ENCODE measurements around the gene JAZF1. TPM values are rescaled to one million over a fixed set of nuclear protein-coding genes. Genes with fewer than 3 reads are reported as not detected.

Gene JAZF1
- polyA plus RNA-seq, 3 donors, result 12.1 to 18.1 (median 17.2) TPM

DNA sequence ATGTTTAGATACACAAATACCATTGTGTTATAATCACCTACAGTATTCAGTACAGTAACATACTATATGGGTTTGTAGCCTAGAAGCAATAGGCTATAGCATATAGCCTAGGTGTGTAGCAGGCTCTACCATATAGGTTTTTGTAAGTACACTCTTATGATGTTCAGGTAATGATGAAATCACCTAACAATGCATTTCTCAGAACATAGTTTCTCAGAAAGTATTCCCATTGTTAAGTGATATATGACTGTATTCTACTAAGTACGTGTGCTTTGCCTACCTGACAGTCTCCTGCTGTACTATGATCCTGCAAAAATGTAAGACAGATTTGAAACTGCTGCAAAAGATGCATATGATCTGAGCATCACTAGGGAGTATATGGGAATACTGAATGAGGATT lies 137.9 kb downstream of the JAZF1 start:
- Mint-ChIP-seq H3K36me3 (peaks cover 16 to 17% of the 10 kb centered on the region in 2 donors), H3K9me3 (peaks cover 0 to 2% (median 0%) of the 10 kb centered on the region in 7 donors), H3K4me1 (peaks cover 9% of the 10 kb centered on the region), H3K27ac (no peak overlapping the region), H3K27me3 (ENCODE audit: low read depth in 3 of 3) (peaks cover 0 to 3% (median 3%) of the 10 kb centered on the region in 3 donors), H3K4me3 (no peak overlapping the region)
- H2AFZ ChIP-seq (ENCODE audit: insufficient read depth, low read depth, low read length, poor library complexity, severe bottlenecking), result no peak overlapping the region
- peaks cover 91% of the 10 kb centered on the region for H4K20me1 ChIP-seq (ENCODE audit: insufficient read depth, low read length)
- H3K4me3 ChIP-seq (replicated peaks in 1 of 3; ENCODE audit: low read depth in 2 of 3, low read length in 3 of 3), result no peak overlapping the region
- TF ChIP-seq, protein P1, sequence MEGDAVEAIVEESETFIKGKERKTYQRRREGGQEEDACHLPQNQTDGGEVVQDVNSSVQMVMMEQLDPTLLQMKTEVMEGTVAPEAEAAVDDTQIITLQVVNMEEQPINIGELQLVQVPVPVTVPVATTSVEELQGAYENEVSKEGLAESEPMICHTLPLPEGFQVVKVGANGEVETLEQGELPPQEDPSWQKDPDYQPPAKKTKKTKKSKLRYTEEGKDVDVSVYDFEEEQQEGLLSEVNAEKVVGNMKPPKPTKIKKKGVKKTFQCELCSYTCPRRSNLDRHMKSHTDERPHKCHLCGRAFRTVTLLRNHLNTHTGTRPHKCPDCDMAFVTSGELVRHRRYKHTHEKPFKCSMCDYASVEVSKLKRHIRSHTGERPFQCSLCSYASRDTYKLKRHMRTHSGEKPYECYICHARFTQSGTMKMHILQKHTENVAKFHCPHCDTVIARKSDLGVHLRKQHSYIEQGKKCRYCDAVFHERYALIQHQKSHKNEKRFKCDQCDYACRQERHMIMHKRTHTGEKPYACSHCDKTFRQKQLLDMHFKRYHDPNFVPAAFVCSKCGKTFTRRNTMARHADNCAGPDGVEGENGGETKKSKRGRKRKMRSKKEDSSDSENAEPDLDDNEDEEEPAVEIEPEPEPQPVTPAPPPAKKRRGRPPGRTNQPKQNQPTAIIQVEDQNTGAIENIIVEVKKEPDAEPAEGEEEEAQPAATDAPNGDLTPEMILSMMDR (IDR thresholded peaks at IDR 0.05), result no peak
- no peaks in the 10 kb centered on the region for H3K36me3 ChIP-seq (replicated peaks in 1 of 2; ENCODE audit: control insufficient read depth in 1 of 2, insufficient read depth in 2 of 2, low read length in 2 of 2)
- H3K27me3 ChIP-seq (ENCODE audit: control insufficient read depth in 2 of 2, insufficient read depth in 2 of 2, low read length in 2 of 2), result no peaks in the 10 kb centered on the region
- H3K79me2 ChIP-seq (ENCODE audit: insufficient read depth, low read length), result no peaks in the 10 kb centered on the region
- H3K9ac ChIP-seq (ENCODE audit: insufficient read depth, low read length, poor library complexity, severe bottlenecking), result no peak overlapping the region
- peaks cover 0 to 1% of the 10 kb centered on the region in 2 donors for H3K4me1 ChIP-seq (ENCODE audit: control insufficient read depth in 1 of 2, insufficient read depth in 2 of 2, low read length in 2 of 2)
- intact Hi-C loops (cut with micrococcal nuclease), result no loop called here
- no peak overlapping the region for H3K27ac ChIP-seq (ENCODE audit: low read depth in 1 of 2, low read length in 2 of 2)
- no CpG with 5 or more reads among the region's 1 CpG for whole genome bisulfite sequencing (ENCODE audit: insufficient coverage)
- H3K9me3 ChIP-seq (replicated peaks in 1 of 2; ENCODE audit: control insufficient read depth in 1 of 2, insufficient read depth in 1 of 2, low read length in 2 of 2), result no peaks in the 10 kb centered on the region
- H3K4me2 ChIP-seq (replicated peaks; ENCODE audit: extremely low read depth, low read length, poor library complexity, severe bottlenecking), result no peak overlapping the region
- DNase-seq, result no peak

DNA sequence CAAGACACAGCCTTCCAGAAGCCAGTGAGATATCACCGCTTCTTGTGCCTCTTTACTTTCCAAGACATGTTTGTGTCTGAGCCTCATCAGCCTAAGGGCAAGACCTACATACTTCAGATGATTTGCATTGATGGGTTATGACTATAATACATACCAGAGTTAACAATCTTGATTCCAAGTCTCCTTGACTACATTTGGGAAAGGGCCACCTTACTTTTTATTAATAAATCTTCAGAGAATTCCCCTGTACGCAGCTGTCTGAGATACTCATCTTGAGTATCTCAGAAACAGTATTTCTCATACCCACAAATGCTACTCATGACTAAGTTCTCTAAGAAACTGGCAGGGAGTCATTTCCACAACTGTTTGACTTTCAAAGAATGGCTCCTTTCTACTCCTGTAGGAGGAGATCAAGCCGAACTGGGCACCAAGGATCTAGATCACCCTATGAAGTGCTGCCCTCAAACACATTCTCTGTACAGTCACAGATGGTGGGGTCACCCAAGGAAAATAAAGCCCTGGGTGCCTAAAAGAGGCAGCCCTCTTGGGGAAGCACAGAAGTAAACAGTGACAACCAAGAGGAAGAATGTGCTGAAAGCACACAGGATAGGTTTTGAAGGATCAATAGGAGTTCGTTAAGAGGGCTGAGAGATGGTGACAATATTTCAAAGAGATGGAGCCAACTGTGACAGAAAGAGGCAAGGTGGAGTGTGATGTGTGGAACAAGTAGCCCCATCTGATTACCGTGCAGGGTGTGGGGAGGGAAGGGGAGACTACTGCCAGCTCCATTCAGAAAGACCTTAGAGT lies 138.9 kb downstream of the JAZF1 start:
- H2AFZ ChIP-seq (ENCODE audit: insufficient read depth, low read depth, low read length, poor library complexity, severe bottlenecking), result no peak overlapping the region
- no peak overlapping the region for H3K27ac Mint-ChIP-seq

More for the DNA sequence above, 138.9 kb downstream of the JAZF1 start:
- no peaks in the 10 kb centered on the region for H3K27me3 ChIP-seq (ENCODE audit: control insufficient read depth in 2 of 2, insufficient read depth in 2 of 2, low read length in 2 of 2)
- H3K9me3 ChIP-seq (replicated peaks in 1 of 2; ENCODE audit: control insufficient read depth in 1 of 2, insufficient read depth in 1 of 2, low read length in 2 of 2), result no peaks in the 10 kb centered on the region
- H3K27ac ChIP-seq (ENCODE audit: low read depth in 1 of 2, low read length in 2 of 2), result no peak overlapping the region
- Mint-ChIP-seq H3K27me3 (ENCODE audit: low read depth in 3 of 3) (peaks cover 0 to 3% (median 3%) of the 10 kb centered on the region in 3 donors), H3K4me1 (peaks cover 19% of the 10 kb centered on the region), H3K36me3 (peaks cover 17% of the 10 kb centered on the region in 2 donors), H3K9me3 (peaks cover 0 to 2% (median 0%) of the 10 kb centered on the region in 7 donors), H3K4me3 (no peak overlapping the region)
- intact Hi-C loops (cut with micrococcal nuclease), result no loop called here
- H4K20me1 ChIP-seq (ENCODE audit: insufficient read depth, low read length), result peaks cover 98% of the 10 kb centered on the region
- H3K4me3 ChIP-seq (replicated peaks in 1 of 3; ENCODE audit: low read depth in 2 of 3, low read length in 3 of 3), result no peak overlapping the region
- H3K4me1 ChIP-seq (ENCODE audit: control insufficient read depth in 1 of 2, insufficient read depth in 2 of 2, low read length in 2 of 2), result peaks cover 3 to 11% of the 10 kb centered on the region in 2 donors
- TF ChIP-seq, protein P1 (IDR thresholded peaks at IDR 0.05), result no peak
- 95% methylated on average over 4 of the region's 5 CpGs for WGBS (ENCODE audit: insufficient coverage)
- no peak overlapping the region for H3K4me2 ChIP-seq (replicated peaks; ENCODE audit: extremely low read depth, low read length, poor library complexity, severe bottlenecking)
- no peaks in the 10 kb centered on the region for H3K79me2 ChIP-seq (ENCODE audit: insufficient read depth, low read length)
- no peaks in the 10 kb centered on the region for H3K36me3 ChIP-seq (replicated peaks in 1 of 2; ENCODE audit: control insufficient read depth in 1 of 2, insufficient read depth in 2 of 2, low read length in 2 of 2)
- no peak for DNase-seq
- no peak overlapping the region for H3K9ac ChIP-seq (ENCODE audit: insufficient read depth, low read length, poor library complexity, severe bottlenecking)
